GM18951 (cell line): Measurements from ENCODE around the gene RTP4.
"Not testable (repeated sequence)": the region's sequence is repeated elsewhere in the genome, so short reads cannot be mapped to it uniquely, and the experiment has no call there.

Source experiments
- POLR2A ChIP-seq: IDR thresholded peaks from 4 replicates; pipeline ENCODE4 v1.6.1; 2011; ENCODE audit warnings: mild to moderate bottlenecking; ENCODE audit not compliant: insufficient read length, insufficient read depth; ENCODE audit errors: extremely low read depth
- in situ Hi-C: fragments of 300-500 bp; cut with MboI; formaldehyde crosslinking; loops from one replicate; pipeline ENCODE4 v1.12.0; 2022; ENCODE audit warnings: low sequenced_read_pairs, mixed read lengths, inconsistent platforms; ENCODE audit not compliant: unreplicated experiment

The RTP4 gene

DNA sequence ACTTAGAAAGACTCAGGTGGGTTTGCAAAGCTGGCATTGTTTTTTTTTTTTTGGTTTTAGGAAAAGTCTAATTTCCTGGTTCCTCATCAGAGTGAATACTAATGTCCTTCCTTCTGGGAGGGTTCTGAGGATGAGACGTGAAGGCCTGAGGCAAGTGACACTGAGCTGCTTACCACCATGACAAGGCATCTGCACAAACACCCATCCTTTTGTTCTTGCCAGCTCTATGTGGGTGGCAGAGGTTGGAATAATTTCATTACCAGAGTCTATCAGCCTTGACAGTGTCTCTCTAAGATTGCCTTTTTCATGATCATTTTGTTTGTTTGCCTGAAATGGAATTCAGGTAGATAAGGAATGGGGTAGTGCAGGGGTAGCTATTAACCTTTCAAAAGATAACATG lies 17.1 kb downstream of the RTP4 start:
- no peak for TF ChIP-seq POLR2A
- in situ Hi-C loops, result no loop called here

DNA sequence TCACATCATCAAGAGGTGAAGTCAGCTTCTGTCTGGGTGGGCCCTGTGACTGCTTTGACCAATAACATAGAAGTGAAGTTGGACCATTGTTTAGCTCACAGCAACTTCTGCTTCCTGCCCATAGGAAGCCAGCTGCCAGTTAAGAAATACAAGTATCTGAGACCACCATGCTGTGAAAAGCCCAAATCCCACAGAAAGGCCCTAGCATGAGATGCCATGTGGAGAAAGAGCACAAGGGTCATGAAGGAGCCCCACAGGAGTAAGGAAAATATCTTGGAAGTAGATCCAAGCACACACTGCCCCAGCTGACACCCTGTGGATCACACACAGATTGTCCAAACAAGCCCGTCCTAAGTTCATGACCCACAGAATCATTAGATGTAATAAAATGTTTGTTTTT lies 28.5 kb downstream of the RTP4 start:
- no peak for TF ChIP-seq POLR2A
- in situ Hi-C loops, result no loop called here

DNA sequence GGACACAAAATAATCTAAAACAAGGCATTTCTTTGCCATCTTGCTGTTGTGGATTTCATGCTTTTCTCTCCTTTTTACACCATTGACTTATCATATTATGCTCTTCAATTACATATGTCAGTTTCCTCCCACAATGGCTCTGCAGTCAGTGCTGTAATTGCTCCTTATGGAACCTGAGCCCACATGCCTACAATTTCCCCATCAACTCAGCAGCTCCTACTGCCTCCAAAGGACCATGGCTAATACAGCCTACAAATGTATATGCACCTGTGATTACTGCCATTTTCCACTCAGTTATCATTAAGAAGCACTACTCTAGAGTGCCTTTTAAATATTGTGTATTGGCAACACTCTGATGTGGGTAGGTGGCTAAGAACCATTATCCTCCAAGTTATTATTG lies 30.8 kb downstream of the RTP4 start:
- no peak for TF ChIP-seq POLR2A
- in situ Hi-C loops, result no loop called here

DNA sequence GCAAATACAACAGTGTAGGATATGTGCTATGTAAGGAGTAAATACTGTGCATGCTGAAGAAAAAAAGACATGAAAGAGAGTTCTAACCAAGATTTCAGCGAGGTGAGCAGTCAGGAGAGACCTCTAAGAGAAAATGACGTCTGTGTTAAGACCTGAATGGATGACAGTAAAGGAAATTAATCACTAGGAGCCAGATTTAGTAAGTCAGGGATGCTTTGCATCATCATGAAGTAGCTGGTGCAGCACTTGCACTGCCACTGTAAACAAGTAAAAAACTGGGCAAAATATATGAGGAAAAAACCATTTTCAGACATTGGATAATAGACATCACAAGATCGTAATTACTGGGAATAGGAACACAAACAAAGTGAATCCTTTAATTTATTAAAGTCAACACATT lies 32.6 kb downstream of the RTP4 start:
- TF ChIP-seq POLR2A, result no peak
- in situ Hi-C loops, result no loop called here

DNA sequence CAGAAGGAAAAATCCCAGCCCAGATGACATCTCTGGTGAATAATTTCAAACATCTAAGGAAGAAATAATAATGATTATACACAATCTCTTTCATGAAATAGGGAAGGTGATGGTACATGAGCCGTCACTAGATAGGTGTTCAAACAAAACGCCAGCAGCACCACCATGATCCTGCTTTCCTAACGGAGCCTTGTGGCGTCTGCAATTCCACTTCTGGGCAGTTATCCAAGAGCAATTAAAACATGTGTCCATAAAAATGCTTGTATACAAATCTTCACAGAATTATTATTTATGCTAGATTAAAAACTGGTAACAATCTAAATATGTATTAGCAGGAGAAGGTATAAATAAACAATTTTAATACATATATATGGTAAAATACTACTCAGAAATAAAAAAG lies 33.7 kb downstream of the RTP4 start:
- no peak for TF ChIP-seq POLR2A
- in situ Hi-C loops, result no loop called here

DNA sequence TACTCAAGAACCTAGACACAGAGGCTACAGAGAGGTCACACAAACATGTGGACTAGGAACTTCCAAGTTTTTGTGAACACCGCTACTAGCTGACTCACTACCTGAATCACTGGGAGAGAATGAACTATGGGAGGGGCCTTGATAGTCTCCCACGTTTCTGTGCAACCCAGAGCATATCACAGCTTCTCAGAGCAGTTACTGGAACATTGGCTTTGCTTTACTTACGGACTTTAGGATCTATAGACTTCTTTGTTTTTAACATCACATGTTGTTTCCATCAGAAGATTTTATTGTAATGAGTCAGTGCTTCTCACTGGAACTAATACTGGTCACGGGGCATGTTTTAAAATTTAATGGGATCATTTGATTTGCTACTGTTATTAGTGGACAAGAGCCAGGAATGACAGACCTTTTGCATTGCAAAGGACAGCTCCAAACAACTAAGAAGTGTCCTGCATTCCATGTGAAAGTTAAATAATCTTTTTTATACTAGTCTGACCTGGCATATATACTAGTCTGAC lies 35.6 kb downstream of the RTP4 start:
- TF ChIP-seq POLR2A, result no peak
- in situ Hi-C loops, result no loop called here

DNA sequence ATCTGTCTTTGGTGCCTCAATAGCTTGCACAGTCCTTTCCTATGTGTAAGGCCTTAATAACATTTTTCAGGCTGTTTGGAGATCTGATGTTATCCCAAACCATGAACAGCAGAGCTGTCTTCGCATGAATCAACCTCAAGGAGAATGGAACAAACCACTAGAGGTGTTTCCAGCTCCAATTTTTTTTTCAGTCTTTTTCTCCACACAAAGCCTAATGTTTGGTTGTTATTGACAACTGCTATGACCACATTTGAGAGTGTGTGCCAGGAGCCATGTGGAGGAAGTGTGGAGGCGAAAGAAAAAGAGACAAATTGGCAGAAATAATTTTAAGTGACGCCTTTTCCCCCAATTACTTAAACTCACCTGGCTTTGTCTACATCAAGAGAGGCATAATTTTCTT lies 38.7 kb downstream of the RTP4 start:
- in situ Hi-C loops, result no loop called here

DNA sequence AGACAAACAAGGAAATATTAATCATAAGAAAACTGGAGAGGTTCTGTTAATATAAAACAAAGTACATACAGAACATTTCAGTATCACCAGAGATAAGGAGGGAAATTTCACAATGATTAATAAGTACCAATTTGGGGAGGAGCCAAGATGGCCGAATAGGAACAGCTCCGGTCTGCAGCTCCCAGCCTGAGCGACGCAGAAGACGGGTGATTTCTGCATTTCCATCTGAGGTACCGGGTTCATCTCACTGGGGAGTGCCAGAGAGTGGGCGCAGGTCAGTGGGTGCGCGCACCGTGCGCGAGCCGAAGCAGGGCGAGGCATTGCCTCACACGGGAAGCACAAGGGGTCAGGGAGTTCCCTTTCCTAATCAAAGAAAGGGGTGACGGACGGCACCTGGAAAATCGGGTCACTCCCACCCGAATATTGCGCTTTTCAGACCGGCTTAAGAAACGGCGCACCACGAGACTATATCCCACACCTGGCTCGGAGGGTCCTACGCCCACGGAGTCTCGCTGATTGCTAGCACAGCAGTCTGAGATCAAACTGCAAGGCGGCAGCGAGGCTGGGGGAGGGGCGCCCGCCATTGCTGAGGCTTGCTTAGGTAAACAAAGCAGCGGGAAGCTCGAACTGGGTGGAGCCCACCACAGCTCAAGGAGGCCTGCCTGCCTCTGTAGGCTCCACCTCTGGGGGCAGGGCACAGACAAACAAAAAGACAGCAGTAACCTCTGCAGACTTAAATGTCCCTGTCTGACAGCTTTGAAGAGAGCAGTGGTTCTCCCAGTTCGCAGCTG lies 44.0 kb downstream of the RTP4 start:
- in situ Hi-C loops, result not testable (repeated sequence)

More for the DNA sequence above, 38.7 kb downstream of the RTP4 start:
- TF ChIP-seq POLR2A, result no peak
